MG63 (cell line): ENCODE results near the gene LANCL2. TPM values are rescaled to one million over a fixed set of nuclear protein-coding genes. Genes with fewer than 3 reads are reported as not detected.
A peak's percentile ranks its signal among the peaks of the same experiment; 100 is the strongest.
"Not testable (repeated sequence)": the region's sequence is repeated elsewhere in the genome, so short reads cannot be mapped to it uniquely, and the experiment has no call there.

Experiments
- DNase-seq: peaks from one replicate; pipeline ENCODE4 v3.0.0-alpha.2; 2020
- H3K27me3 ChIP-seq: fragments of 250-450 bp; sonication (Bioruptor Pico); 2 replicates; pipeline ENCODE4 v1.5.1; 2020; ENCODE audit warnings: mild to moderate bottlenecking, moderate library complexity
- H3K36me3 ChIP-seq: fragments of 250-450 bp; sonication (Bioruptor Pico); 2 replicates; pipeline ENCODE4 v1.5.1; 2020; ENCODE audit warnings: mild to moderate bottlenecking, moderate library complexity
- H3K4me3 ChIP-seq: fragments of 250-450 bp; sonication (Bioruptor Pico); 2 replicates; pipeline ENCODE4 v1.5.1; 2020; ENCODE audit warnings: mild to moderate bottlenecking, moderate library complexity
- H3K9me3 ChIP-seq: fragments of 250-450 bp; sonication (Bioruptor Pico); 2 replicates; pipeline ENCODE4 v1.5.1; 2020; ENCODE audit warnings: mild to moderate bottlenecking, moderate library complexity
- total RNA-seq: library from RNA; depleted of rRNA; stranded (reverse); fragments of >200 nt; shearing (Covaris generic); gene quantifications from 2 replicates; pipeline ENCODE4 v1.2.3, GENCODE V29; 2014; ENCODE audit warnings: low replicate concordance

Gene LANCL2
- total RNA-seq, 1 experiment from 2014 or later = 13.8 TPM

DNA sequence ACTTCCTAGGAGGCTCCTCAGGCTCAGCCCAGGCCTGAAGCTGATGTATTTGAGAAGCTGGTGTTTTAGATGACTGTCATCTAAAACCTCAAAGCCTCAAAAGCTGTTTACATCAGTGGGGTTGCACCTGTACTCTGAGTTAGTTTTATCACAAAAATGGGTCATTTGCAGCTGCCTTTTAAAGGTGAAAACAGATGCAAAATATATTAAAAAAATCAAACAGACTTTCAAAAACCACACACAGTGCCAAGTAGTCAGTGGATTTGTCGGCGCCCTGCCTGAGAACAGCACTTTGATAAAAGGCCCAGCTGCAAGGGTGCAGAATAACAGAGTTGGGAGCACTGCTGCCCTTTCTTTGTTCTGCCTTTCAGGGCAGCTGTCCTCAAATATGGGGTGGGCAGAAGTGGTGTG lies 104.1 kb downstream of the LANCL2 start:
- no peaks in the 10 kb centered on the region for H3K9me3 ChIP-seq
- no peak overlapping the region for H3K4me3 ChIP-seq
- DNase-seq = no peak
- H3K27me3 ChIP-seq = no peaks in the 10 kb centered on the region
- peaks cover 9% of the 10 kb centered on the region for H3K36me3 ChIP-seq

DNA sequence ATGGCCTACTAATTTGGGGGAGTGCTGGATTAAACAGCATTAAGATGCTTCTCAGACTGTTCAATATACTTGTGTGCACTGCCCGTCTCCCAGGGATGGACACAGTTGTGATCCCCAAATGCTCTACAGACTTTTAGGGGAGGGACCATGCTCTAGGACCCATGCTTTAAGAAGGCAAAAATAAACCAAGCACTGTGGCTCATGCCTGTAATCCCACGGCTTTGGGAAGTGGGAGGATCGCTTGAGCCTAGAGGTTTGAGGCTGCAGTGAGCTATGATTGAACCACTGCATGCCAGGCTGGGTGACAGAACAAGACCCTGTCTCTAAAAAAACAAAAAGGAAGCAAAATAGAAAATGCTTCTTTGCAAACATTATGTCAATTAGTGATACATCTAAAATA lies 104.6 kb downstream of the LANCL2 start:
- no peak for DNase-seq
- no peaks in the 10 kb centered on the region for H3K27me3 ChIP-seq
- no peaks in the 10 kb centered on the region for H3K9me3 ChIP-seq
- no peak overlapping the region for H3K4me3 ChIP-seq
- peaks cover 9% of the 10 kb centered on the region for H3K36me3 ChIP-seq

DNA sequence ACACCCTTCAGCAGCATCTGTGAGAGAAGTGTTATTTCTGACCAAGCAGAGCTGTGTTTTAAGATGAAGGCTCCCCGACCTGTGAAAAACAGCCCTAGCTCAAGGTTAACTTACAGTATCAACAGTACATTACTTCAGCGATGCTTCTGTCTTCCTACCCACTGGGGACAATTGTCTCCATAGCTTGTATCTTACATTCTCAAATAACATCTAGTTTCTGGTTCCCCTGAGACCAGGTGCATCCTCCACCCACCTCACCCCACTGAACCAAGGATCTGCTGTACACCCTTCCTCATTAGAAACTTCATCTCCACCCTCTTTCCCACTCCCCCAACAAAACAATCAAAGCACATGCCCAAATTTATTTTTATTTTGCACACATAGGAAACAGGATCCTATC lies 105.1 kb downstream of the LANCL2 start:
- Histone ChIP-seq H3K4me3 (no peak overlapping the region), H3K9me3 (no peaks in the 10 kb centered on the region), H3K36me3 (peaks cover 5% of the 10 kb centered on the region), H3K27me3 (no peaks in the 10 kb centered on the region)
- no peak for DNase-seq

DNA sequence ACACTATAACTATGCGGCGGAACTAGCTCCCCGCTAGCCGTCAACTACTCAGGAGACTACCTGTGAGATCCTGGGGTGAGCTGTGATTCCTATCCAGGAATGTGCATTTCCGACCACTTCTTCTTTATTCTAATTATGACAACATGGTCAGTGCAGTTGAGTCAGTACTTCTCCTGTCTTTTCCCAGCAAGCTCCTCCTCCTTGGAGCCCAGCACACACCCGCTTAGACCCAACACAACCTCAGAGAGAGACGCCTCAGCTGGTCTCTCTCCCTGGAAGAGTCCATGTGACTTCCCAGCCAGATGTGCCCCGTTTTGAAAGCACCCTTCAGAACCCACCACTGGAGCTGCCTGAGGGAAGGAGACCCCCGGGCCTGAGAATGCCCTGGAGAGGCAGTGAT lies 106.5 kb downstream of the LANCL2 start:
- H3K9me3 ChIP-seq, H3K4me3 ChIP-seq, H3K27me3 ChIP-seq, DNase-seq, H3K36me3 ChIP-seq: not testable (repeated sequence)

DNA sequence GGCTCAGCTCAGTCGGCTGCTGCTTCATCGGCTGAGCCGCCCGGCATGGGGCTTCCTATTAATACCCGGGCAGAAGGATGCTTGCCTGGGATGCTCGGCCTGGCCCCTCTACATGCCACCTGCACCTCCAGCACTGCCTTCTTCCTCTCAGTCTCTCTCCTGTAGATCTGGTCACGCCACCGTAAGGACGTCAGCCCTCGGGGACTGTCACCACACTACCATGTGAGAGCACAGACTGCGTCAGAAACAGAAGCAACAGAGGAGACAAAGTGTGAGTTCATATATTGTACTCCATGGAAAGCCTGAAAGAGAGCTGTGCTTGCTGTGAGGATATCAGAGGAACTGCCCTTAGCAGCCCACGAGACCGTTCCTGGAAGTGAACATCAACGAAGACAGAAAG lies 107.3 kb downstream of the LANCL2 start:
- not testable (repeated sequence) for H3K4me3 ChIP-seq

DNA sequence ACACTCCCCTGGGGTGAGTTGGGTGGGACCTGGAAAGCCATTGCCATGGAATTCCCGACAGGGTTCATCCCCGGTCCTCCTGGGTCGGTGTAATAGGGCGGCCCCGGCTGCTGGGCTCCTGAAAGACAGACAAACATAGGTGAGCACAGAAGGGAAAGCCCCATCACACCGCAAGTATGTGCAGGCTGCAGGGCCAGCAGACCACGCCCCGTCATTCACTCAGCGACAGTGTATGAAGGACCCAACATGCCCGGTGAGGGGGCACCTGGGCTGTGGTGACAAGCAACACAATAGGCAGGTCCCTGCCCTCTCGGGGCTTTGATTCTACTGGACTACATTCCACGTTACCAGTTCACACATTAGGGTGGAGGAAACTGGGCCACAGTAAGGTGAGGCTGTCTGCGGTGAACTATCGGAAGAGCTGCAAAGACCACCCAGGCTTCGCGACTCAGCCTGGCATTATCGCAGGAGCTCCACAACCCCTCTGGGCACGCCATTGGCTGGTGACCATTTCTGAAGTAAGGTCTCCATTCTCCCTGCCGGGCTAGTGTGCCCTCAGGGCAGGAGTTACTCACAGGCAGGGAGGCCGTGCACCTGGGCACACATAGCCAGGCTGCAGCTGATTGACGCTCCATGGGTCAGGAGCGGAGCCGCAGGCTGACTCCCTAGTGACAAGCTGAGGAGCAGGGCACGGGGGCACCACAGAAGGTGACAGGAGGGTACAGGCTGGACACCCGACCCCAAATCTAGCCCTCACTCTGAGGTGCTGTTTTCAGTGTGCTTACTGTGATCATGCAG lies 108.0 kb downstream of the LANCL2 start:
- no peaks in the 10 kb centered on the region for H3K9me3 ChIP-seq
- DNase-seq = no peak
- peaks cover 4% of the 10 kb centered on the region; the same call in 1 of the 2 replicates for H3K36me3 ChIP-seq
- no peak overlapping the region for H3K4me3 ChIP-seq
- H3K27me3 ChIP-seq = no peaks in the 10 kb centered on the region

More for the DNA sequence above, 107.3 kb downstream of the LANCL2 start:
- H3K9me3 ChIP-seq, H3K27me3 ChIP-seq, DNase-seq, H3K36me3 ChIP-seq: not testable (repeated sequence)

DNA sequence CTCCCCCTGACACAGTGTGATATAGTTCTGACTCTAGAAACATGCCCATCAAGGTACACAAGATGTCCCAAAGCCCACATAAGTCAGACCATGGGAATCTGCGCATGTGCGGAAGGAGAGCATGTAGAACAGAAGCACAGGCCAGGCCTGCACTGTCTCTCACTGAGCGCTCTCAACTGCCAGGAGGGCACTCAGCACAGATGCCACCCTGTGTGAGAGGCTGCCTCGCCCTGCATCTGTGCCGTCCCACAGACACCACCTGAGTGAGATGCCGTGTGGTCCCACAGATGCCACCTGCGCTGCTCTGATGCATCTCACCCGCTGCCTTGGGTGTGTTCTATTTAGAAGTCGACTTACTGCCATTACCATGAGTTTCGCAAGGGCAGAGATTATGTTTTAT lies 108.8 kb downstream of the LANCL2 start:
- Histone ChIP-seq H3K27me3 (no peaks in the 10 kb centered on the region), H3K36me3 (peaks cover 6% of the 10 kb centered on the region; the same call in 1 of the 2 replicates), H3K4me3 (no peak overlapping the region), H3K9me3 (no peaks in the 10 kb centered on the region)
- no peak for DNase-seq

DNA sequence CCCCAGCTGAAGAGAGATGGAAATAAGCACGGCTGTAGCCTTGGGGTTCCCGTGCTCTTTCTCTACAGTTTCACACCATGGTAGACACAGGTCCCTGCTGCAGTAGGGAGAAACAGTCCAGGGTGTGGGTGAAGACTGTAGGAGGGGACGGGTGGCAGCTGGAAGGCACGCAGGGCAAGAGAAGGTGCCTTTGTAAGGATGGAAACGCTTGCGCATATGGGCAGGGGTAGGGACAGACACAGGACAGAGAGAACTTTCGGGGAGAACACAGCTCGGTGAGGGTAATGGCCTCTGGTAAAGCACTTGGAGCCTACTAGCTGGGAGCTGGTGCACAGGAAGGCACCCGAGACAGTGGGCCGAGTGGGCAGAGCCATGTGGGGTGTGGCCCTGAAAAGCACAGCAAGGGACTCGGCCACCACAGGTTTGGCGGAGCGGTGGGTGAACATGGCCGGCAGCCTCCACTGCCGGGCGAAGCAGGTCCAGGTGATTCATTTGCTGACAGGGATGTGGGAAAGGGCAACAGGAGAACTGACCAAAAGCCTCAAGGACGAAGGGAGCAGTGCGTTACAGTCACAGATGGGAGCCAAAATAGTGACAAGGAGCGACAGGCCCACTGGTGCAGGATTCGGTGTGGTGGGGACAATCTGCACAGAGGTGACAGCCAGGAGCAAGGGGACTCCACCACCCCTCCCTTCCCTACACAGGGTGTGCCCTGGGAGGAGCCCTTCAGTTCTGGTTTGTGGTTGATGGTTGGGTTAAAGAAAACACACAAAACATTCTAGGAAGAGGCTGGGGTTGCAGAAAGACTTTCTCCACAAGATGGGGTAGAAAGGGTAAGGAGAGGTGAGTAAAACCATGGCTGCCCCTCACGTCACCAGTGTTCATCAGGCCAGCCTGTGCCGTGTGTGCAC lies 110.1 kb downstream of the LANCL2 start:
- no peaks in the 10 kb centered on the region for H3K27me3 ChIP-seq
- DNase-seq = no peak
- H3K4me3 ChIP-seq = no peak overlapping the region
- H3K9me3 ChIP-seq = no peaks in the 10 kb centered on the region
- peaks cover 6% of the 10 kb centered on the region; the same call in 1 of the 2 replicates for H3K36me3 ChIP-seq

DNA sequence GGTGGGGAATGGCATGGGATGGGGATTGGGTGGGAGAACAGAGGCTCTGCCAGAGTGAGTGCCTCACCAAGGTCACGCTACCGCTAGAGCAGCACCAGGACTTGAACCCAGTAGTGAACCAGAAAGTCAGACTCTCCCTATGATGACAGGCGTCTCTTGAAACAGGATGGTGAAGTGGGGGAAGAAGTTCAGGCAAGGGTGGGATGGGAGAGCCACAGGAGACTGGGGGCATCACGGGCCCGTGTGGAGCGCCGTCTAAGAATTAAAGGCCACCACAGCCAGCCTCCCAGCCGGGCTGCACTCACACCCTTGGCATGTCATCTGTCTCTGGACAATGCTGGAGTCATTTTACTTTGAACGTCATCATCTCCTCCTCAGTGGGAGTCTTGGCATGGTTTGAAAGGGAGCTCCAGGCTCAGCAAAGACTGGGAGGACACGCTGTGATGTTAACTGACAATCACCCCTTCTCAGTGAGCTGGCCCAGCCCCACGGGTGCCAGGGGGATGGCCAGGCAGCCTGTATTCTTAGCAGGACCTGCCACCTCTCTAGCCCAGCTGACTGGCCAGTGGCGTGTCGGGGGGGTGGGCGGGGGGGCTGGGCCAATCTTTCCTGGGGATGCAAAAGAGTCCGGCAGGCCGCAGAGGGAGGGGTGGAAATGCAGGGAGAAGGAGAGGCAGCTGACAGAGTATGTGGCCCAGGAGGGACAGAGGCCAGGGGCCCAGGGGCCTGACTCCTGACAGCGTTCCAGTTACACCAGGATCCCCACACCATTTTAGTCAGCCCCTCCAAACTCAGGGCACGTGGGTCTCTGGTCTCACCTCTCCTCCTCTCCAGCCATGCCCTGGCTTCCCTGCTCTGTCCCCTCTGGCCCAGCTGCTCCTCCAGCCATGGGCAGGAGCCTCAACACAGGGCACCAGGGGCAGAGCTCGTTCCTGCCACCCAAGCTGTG lies 111.0 kb downstream of the LANCL2 start:
- peak; percentile 63 for DNase-seq
- peaks cover 6% of the 10 kb centered on the region; the same call in 1 of the 2 replicates for H3K36me3 ChIP-seq
- H3K9me3 ChIP-seq = no peaks in the 10 kb centered on the region
- no peak overlapping the region for H3K4me3 ChIP-seq
- H3K27me3 ChIP-seq = no peaks in the 10 kb centered on the region

DNA sequence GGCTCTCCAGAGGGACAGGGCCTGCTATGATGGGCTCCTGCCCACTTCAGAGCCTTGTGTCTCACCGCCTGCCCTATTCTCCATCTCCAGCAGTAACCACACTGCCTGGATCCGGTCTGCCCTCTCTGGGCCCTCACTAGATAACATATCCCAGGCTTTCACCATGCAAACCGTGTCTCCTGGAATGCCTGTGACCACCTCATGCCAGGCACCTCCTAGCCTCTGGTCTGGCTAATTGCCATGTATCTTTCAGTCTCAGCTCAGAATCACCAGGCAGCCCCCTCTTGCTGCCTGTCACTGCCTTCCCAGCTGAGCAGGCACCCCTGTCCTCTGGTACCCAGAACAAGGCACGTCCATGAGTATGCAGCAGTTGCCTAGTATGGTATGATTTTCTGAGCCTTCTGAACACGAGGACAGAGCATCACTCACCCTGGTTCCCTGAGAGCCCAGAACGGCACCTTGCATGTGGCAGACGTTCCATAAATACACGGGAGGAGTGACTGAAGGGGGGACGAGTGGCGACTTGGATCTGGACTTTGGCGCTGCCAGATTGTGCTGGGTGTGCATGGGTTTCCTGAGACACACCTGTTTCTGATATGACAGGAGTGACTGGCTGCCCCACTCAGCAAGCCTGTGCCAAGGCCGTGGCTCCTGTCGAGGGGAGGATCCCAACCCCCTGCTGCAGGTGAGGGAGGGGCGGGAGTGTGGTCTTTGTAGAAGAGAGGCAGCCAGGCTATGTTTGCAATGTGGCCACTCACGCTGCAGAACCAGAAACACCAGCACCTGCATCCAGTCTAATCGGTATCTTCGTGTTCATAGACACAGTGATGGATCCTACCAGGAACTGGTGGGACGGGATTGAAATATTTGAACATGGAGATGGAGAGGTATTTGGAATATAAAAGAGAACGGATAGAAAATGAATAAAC lies 112.0 kb downstream of the LANCL2 start:
- Histone ChIP-seq H3K4me3 (no peak overlapping the region), H3K9me3 (no peaks in the 10 kb centered on the region), H3K36me3 (peaks cover 6% of the 10 kb centered on the region; the same call in 1 of the 2 replicates), H3K27me3 (no peaks in the 10 kb centered on the region)
- no peak for DNase-seq

DNA sequence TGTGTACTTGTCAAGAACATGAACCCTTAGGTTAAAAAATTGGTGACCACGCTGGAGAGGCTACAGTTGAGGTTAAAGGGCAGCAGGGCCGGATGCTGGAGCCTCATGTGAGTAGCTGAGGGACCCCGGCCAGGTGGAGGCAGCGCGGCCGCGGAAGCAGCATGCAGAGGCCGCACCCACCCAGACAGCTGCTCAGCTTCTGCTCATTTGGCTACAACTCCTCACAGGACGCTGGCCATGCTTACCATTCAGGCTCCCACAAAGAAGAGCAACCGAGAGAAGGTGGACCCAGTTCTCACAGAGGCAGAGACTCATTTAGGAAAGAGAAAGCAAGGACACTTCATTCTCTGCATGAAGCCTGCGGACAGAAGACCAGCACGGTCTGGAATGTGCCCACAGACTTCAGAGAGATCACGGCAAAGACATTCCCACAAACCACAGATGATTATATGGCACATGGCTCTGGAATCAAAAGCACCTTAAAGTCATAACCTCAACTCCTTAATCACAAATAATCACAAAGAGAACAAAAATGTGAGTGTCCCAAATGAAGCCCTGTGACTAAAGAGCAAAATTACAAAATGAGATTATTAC lies 112.7 kb downstream of the LANCL2 start:
- no peak overlapping the region for H3K4me3 ChIP-seq
- DNase-seq = peak; percentile 34
- H3K36me3 ChIP-seq = peaks cover 6% of the 10 kb centered on the region; the same call in 1 of the 2 replicates
- no peaks in the 10 kb centered on the region for H3K9me3 ChIP-seq
- no peaks in the 10 kb centered on the region for H3K27me3 ChIP-seq

DNA sequence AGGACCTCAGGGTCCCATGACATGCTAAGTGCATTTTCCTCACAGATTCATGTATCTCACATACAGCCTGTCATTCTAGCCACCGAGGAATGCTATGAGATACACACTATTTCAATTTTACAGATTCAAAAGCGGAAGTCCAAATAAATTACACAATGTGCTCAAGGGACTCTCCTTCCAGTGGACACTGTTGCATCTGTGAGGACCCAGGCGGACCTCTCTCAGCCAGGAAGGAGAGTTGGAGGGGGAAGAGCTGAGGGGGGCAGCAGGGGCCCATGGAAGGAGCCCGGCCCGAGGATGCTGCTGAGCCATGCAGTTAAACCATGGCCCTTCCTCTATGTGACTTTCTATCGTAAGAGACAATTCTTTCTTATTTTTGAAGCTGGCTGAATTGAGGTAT lies 113.6 kb downstream of the LANCL2 start:
- Histone ChIP-seq H3K4me3 (no peak overlapping the region), H3K27me3 (no peaks in the 10 kb centered on the region), H3K9me3 (no peaks in the 10 kb centered on the region), H3K36me3 (peaks cover 6% of the 10 kb centered on the region; the same call in 1 of the 2 replicates)
- no peak for DNase-seq

DNA sequence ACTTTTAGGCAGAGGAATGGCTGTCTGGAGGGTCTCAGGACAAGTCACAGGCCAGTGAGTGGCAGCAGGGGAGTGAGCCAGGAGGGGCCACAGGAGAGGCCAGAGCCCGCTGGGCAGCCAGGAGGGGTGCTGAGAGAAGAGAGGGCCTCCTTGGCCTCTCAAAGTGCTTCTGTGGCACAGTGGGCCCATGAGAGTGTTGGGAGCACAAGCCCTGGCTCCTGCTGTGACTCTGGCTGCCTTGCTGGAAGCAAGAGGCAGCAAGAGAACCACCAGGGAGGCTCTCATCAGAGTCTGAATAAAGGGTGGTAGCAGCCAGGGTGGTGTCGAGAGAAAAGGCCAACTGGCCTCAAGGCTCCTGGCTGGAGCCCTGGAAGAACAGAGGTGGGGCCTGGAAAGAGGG lies 116.0 kb downstream of the LANCL2 start:
- DNase-seq = no peak

DNA sequence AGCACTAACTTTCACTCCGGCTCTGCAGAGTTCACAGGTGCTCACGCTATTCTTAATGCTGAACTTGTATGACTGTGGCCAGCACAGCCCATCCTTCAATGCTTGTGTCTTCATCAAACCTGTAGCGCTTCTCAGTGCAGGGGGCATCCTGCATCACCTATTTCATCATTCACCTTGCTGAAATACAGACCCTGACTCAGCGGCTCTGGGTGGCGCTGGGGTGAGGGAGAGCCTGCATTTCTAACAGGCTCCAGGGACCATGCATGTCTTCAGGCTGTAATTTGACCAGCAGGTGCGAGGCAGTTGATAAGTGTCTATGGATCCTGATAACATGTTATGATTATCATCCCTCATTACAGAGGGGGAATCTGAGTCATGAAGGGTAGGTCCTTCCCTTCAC lies 117.9 kb downstream of the LANCL2 start:
- Histone ChIP-seq H3K9me3 (no peaks in the 10 kb centered on the region), H3K27me3 (no peaks in the 10 kb centered on the region), H3K4me3 (no peak overlapping the region), H3K36me3 (peaks cover 3% of the 10 kb centered on the region; the same call in 1 of the 2 replicates)
- DNase-seq = no peak

More for the DNA sequence above, 116.0 kb downstream of the LANCL2 start:
- Histone ChIP-seq H3K9me3 (no peaks in the 10 kb centered on the region), H3K36me3 (peaks cover 6% of the 10 kb centered on the region; the same call in 1 of the 2 replicates), H3K27me3 (no peaks in the 10 kb centered on the region), H3K4me3 (no peak overlapping the region)
